Activated CD8-positive, alpha-beta T cell treated with anti-CD3 and anti-CD28 coated beads for 36 hours (primary cell): ENCODE results near the gene STN1. TPM values are rescaled to one million over a fixed set of nuclear protein-coding genes. Genes with fewer than 3 reads are reported as not detected.

Experiments used
- ATAC-seq: fragments of 200-7000 bp; cut with Tn5 transposase; one replicate; pipeline ENCODE4 v1.10.0; 2021; ENCODE audit warnings: mild to moderate bottlenecking, moderate library complexity
- CTCF ChIA-PET: fragments of 350-600 bp; sonication (Branson Sonifier 250); formaldehyde crosslinking; loops from one replicate; lab custom pipeline; 2021; ENCODE audit warnings: antibody characterized with exemption; lab: Charles Lee
- POLR2A ChIA-PET: fragments of 350-600 bp; sonication (Branson Sonifier 250); formaldehyde crosslinking; loops from one replicate; lab custom pipeline; 2021; ENCODE audit warnings: antibody characterized with exemption; lab: Charles Lee
- DNase-seq: peaks from one replicate; pipeline ENCODE4 v3.0.0-alpha.2; 2020
- H3K27ac Mint-ChIP-seq: one replicate; pipeline ENCODE4 v1.8.0; 2021; ENCODE audit warnings: mild to moderate bottlenecking, mixed read lengths
- H3K27me3 Mint-ChIP-seq: one replicate; pipeline ENCODE4 v1.8.0; 2021; ENCODE audit warnings: mixed read lengths
- H3K36me3 Mint-ChIP-seq: one replicate; pipeline ENCODE4 v1.8.0; 2021; ENCODE audit warnings: low read depth, mixed read lengths
- H3K4me1 Mint-ChIP-seq: one replicate; pipeline ENCODE4 v1.8.0; 2021; ENCODE audit warnings: low read depth, mixed read lengths
- H3K4me3 Mint-ChIP-seq: one replicate; pipeline ENCODE4 v1.8.0; 2021; ENCODE audit warnings: mild to moderate bottlenecking, moderate library complexity, mixed read lengths
- H3K9me3 Mint-ChIP-seq: one replicate; pipeline ENCODE4 v1.8.0; 2021; ENCODE audit warnings: mixed read lengths
- CTCF ChIP-seq: fragments of 200-600 bp; IDR thresholded peaks from one replicate; pipeline ENCODE4 v1.8.0; 2022; ENCODE audit warnings: antibody characterized with exemption, mild to moderate bottlenecking
- intact Hi-C: fragments of 100-400 bp; cut with micrococcal nuclease; formaldehyde crosslinking; loops from one replicate; pipeline ENCODE4 v1.10.0; 2022
- total RNA-seq, 2 experiments: library from RNA; stranded (reverse); gene quantifications; one replicate each; pipeline ENCODE4 v1.2.3, GENCODE V29; 2021

The STN1 gene
- total RNA-seq, 2 experiments from 2014 or later = 32.1 to 32.4 TPM

DNA sequence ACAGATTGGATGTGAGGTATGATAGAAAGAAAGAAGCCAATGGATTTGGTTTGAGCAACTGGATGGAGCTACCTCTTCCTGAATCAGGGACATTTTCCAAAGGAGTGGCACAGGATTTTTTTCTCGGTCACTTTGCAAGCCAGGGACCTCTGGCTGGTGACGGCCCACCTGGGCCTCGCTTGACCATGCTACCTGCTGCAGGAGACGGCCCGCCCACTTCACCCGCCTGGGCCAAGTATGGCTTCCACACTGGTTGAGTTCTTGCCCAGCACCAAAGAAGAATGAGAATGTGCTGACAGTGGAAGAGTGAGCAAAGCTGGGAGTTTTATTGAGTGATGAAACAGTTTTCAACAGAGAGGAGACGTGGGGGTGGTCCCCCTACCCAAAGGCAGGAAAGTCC is 38.2 kb downstream of the STN1 start:
- H3K27ac Mint-ChIP-seq = no peak overlapping the region
- H3K9me3 Mint-ChIP-seq = no peaks in the 10 kb centered on the region
- ChIA-PET POLR2A (no interaction called here), CTCF (no interaction called here)
- no peak for TF ChIP-seq CTCF
- H3K27me3 Mint-ChIP-seq = no peaks in the 10 kb centered on the region
- no peak overlapping the region for H3K4me3 Mint-ChIP-seq
- DNase-seq = no peak
- ATAC-seq = no peak
- peaks cover 6% of the 10 kb centered on the region for H3K4me1 Mint-ChIP-seq
- intact Hi-C loops = loop anchor here (10.0 kb wide), 1 partner anchor 325 kb away; no protein-coding TSS in a partner anchor
- H3K36me3 Mint-ChIP-seq = peaks cover 26% of the 10 kb centered on the region

GRCh38 chr10:103879409-103879808 is 38.6 kb downstream of the STN1 start:
- no peak for TF ChIP-seq CTCF
- intact Hi-C loops = no loop called here
- Mint-ChIP-seq H3K27me3 (no peaks in the 10 kb centered on the region), H3K9me3 (no peaks in the 10 kb centered on the region), H3K4me1 (peaks cover 6% of the 10 kb centered on the region), H3K4me3 (no peak overlapping the region), H3K36me3 (peaks cover 24% of the 10 kb centered on the region), H3K27ac (no peak overlapping the region)
- CTCF ChIA-PET = interaction anchor here (1.8 kb wide), 1 partner anchor 8 kb away, joined by 7 read pairs; no protein-coding TSS in a partner anchor
- ATAC-seq = no peak
- no peak for DNase-seq
- POLR2A ChIA-PET = no interaction called here

DNA sequence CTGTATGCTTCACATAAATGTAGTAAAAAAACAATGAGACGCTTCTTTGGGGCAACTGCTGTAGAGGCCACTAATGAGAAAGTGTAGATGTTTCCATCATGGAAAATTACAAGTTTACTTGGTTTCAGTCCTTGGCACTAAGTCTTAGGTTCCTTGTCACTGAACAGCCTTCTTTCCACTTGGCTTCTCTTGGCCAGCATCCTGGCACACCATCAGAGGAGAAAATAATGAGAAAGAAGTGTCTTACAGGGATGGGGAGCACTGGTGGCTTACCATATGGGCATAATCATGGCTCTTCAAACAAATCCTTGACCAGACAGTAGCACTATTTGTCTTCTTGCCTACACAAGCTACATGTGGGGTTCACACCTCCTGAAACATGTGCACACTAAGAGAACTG is 40.1 kb downstream of the STN1 start:
- Mint-ChIP-seq H3K4me3 (no peak overlapping the region), H3K36me3 (peaks cover 23% of the 10 kb centered on the region), H3K27ac (no peak overlapping the region), H3K4me1 (peaks cover 6% of the 10 kb centered on the region), H3K9me3 (no peaks in the 10 kb centered on the region), H3K27me3 (no peaks in the 10 kb centered on the region)
- ATAC-seq = no peak
- ChIA-PET CTCF (interaction anchor here (1.1 to 1.8 kb wide), 4 partner anchors 8 to 165 kb away, joined by 3 to 7 read pairs (median 4); no protein-coding TSS in a partner anchor), POLR2A (interaction anchor here (0.7 kb wide), 1 partner anchor 144 kb away, joined by 3 read pairs; no protein-coding TSS in a partner anchor)
- no peak for TF ChIP-seq CTCF
- no peak for DNase-seq
- intact Hi-C loops = no loop called here

GRCh38 chr10:103876155-103876554 is 41.8 kb downstream of the STN1 start:
- Mint-ChIP-seq H3K4me3 (no peak overlapping the region), H3K36me3 (peaks cover 11% of the 10 kb centered on the region), H3K4me1 (peaks cover 6% of the 10 kb centered on the region), H3K9me3 (no peaks in the 10 kb centered on the region), H3K27me3 (no peaks in the 10 kb centered on the region), H3K27ac (no peak overlapping the region)
- ChIA-PET POLR2A (no interaction called here), CTCF (interaction anchor here (0.9 kb wide), 1 partner anchor 12 kb away, joined by 3 read pairs; no protein-coding TSS in a partner anchor)
- intact Hi-C loops = no loop called here
- ATAC-seq (no peak), DNase-seq (no peak)
- no peak for TF ChIP-seq CTCF

GRCh38 chr10:103874730-103875129 is 43.3 kb downstream of the STN1 start:
- TF ChIP-seq CTCF = no peak
- no peaks in the 10 kb centered on the region for H3K9me3 Mint-ChIP-seq
- no peak for ATAC-seq
- H3K27me3 Mint-ChIP-seq = no peaks in the 10 kb centered on the region
- H3K27ac Mint-ChIP-seq = no peak overlapping the region
- peaks cover 6% of the 10 kb centered on the region for H3K4me1 Mint-ChIP-seq
- POLR2A ChIA-PET = interaction anchor here (0.6 kb wide), 1 partner anchor 116 kb away, joined by 3 read pairs; no protein-coding TSS in a partner anchor
- CTCF ChIA-PET = interaction anchor here (1.1 to 2.0 kb wide), 6 partner anchors 11 to 162 kb away, joined by 3 to 8 read pairs (median 4); partner anchors contain the start of gene SH3PXD2A
- no peak overlapping the region for H3K4me3 Mint-ChIP-seq
- intact Hi-C loops = no loop called here
- H3K36me3 Mint-ChIP-seq = peaks cover 7% of the 10 kb centered on the region
- DNase-seq = no peak
